K562 (cell line): ENCODE results near the gene MAGIX. TPM values are rescaled to one million over a fixed set of nuclear protein-coding genes. Genes with fewer than 3 reads are reported as not detected.

Experiments used
- ESRRB ChIP-seq: fragments of 250-450 bp; sonication (Bioruptor Pico); IDR thresholded peaks from 2 replicates; pipeline ENCODE4 v1.5.0; 2020; ENCODE audit warnings: mild to moderate bottlenecking, moderate library complexity, borderline replicate concordance
- EZH2 ChIP-seq: IDR thresholded peaks from 2 replicates; pipeline ENCODE4 v1.6.1; 2012; ENCODE audit warnings: low read depth, mild to moderate bottlenecking, inconsistent platforms, low read length, borderline replicate concordance
- GTF2E2 ChIP-seq: fragments of 200-800 bp; sonication (Bioruptor generic); IDR thresholded peaks from 2 replicates; pipeline ENCODE4 v1.6.1; 2016; ENCODE audit warnings: missing genetic modification characterization, missing compliant biosample characterization
- PML ChIP-seq: IDR thresholded peaks from 2 replicates; pipeline ENCODE4 v1.6.1; 2012; ENCODE audit warnings: low read length, inconsistent platforms
- SMAD1 ChIP-seq: fragments of 150-350 bp; IDR thresholded peaks from 2 replicates; pipeline ENCODE4 v1.6.1; 2014; ENCODE audit warnings: low read length, low read depth; ENCODE audit not compliant: partially characterized antibody
- SREBF1 ChIP-seq: fragments of 150-350 bp; IDR thresholded peaks from 2 replicates; pipeline ENCODE4 v1.6.1; 2014; ENCODE audit warnings: antibody characterized with exemption, low read depth, low read length, borderline replicate concordance
- SRSF9 ChIP-seq: fragments of 200-400 bp; formaldehyde crosslinking; IDR thresholded peaks from 2 replicates; pipeline ENCODE4 v1.6.1; 2017; ENCODE audit warnings: low read depth, low read length, borderline replicate concordance
- WHSC1 ChIP-seq: IDR thresholded peaks from one replicate; pipeline ENCODE4 v1.6.1; 2012; ENCODE audit warnings: low read length, control low read depth, inconsistent platforms
- ZNF133 ChIP-seq: fragments of 250-450 bp; sonication (Bioruptor Pico); IDR thresholded peaks from 2 replicates; pipeline ENCODE4 v1.4.0; 2020; ENCODE audit warnings: mild to moderate bottlenecking
- ZNF197 ChIP-seq: fragments of 200-800 bp; sonication (Bioruptor generic); IDR thresholded peaks from 2 replicates; pipeline ENCODE4 v1.6.1; 2016; ENCODE audit warnings: low read depth, missing genetic modification characterization, missing compliant biosample characterization
- ZNF282 ChIP-seq: sonication (generic); formaldehyde crosslinking; IDR thresholded peaks from 2 replicates; pipeline ENCODE4 v1.8.1; 2023; ENCODE audit warnings: missing genetic modification reagents
- ZNF764 ChIP-seq: fragments of 250-450 bp; sonication (Bioruptor Pico); IDR thresholded peaks from 2 replicates; pipeline ENCODE4 v1.4.0; 2020; ENCODE audit warnings: low read depth, mild to moderate bottlenecking, moderate library complexity
- ZNF778 ChIP-seq: fragments of 450-650 bp; formaldehyde crosslinking; IDR thresholded peaks from 2 replicates; pipeline ENCODE4 v1.4.0; 2020; ENCODE audit warnings: mild to moderate bottlenecking, moderate library complexity
- polyA plus RNA-seq, 8 experiments: library from polyadenylated mRNA; depleted of rRNA in 4 of 8; stranded (reverse) in 5 of 8; unstranded in 3 of 8; fragments of >200 nt; fragmentation: Nextera tagmentation in 2 of 8; fragmentation: Illumina TruSeq in 1 of 8; extraction: Ambion mirVana in 2 of 8; extraction: Trizol in 1 of 8; gene quantifications; 2 replicates each; pipeline versions ENCODE4 v1.2.1 to v1.2.3, GENCODE V29; 2011 to 2014; ENCODE audit warnings: inconsistent platforms in 1 of 8, missing spikeins in 1 of 8
- total RNA-seq, 7 experiments: library from RNA; depleted of rRNA in 6 of 7; stranded (reverse); fragments of >200 nt in 6 of 7; fragmentation: Illumina TruSeq in 2 of 7; extraction: Trizol in 2 of 7; gene quantifications; 2 replicates each; pipeline versions ENCODE4 v1.2.1 to v1.2.3, GENCODE V29; 2011 to 2021; ENCODE audit warnings: low replicate concordance in 1 of 7
- TF ChIP-seq, protein P1 (sequence below): sonication (generic); formaldehyde crosslinking; IDR thresholded peaks from 2 replicates; pipeline ENCODE4 v1.8.0; 2022; ENCODE audit warnings: mild to moderate bottlenecking, missing genetic modification reagents, borderline replicate concordance
- TF ChIP-seq, protein P2 (sequence below): fragments of 450-650 bp; IDR thresholded peaks from 2 replicates; pipeline ENCODE4 v1.6.1; 2017; ENCODE audit warnings: antibody characterized with exemption, mild to moderate bottlenecking
- TF ChIP-seq, protein P3 (sequence below), 2 experiments: fragments of 450-650 bp in 1 of 2; sonication (generic) in 1 of 2; formaldehyde crosslinking; conservative IDR thresholded peaks; 2 replicates each; pipeline versions ENCODE4 v1.4.0 to v1.8.1; 2020 to 2022; ENCODE audit warnings: mild to moderate bottlenecking in 1 of 2, missing genetic modification reagents in 1 of 2
- TF ChIP-seq, protein P4 (sequence below): fragments of 450-650 bp; formaldehyde crosslinking; IDR thresholded peaks from 2 replicates; pipeline ENCODE4 v1.4.0; 2022; ENCODE audit warnings: mild to moderate bottlenecking, moderate library complexity
- TF ChIP-seq, protein P5 (sequence below): fragments of 450-650 bp; IDR thresholded peaks from 2 replicates; pipeline ENCODE4 v1.6.1; 2018; ENCODE audit warnings: mild to moderate bottlenecking, low read depth; ENCODE audit not compliant: partially characterized antibody

Gene MAGIX
- total and polyA plus RNA-seq, 9 of the 15 experiments (the other 6 are each of a cell fraction or from before 2014, with no cell fraction given) = 0.08 to 3.5 (median 0.47) TPM

DNA sequence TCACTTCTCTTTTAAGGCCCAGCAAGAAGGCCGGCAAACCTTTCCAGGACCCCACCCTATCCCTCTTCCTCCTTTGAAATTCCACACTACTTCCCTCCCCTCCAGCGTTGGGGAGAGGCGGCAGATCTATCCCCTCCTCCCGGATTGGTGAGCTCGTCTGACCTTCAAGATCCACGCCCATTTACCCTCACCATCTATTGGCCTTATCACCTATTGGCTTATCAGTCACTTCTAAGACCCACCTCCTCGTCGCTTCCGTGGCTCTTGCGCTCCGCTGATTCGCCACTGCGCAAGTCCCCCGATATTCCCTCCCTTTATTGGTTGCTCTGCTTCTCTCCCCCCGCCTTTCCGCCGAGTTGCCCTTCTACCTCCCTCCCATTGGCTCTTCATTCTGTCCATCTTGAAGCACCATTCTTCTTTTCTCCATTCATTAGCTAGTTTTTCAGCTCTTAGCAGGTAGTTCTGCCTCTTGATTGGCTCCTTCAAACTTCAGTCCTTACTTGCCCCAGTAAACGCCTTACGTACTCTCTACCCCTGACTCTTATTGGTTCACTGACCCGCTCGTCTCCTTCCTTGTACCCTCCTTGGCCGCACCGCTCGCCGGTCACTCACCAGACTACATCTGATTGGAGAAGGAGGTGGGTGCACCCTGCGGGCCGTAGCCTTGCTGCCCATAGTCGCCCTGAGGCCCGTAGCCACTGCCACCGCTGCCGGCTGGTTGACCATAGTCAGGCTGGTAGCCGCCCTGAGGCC is 28.4 kb downstream of the MAGIX start (continued):
- peak; percentile 60; the same call in 1 of the 2 replicates for TF ChIP-seq PML
- TF ChIP-seq, protein P1, sequence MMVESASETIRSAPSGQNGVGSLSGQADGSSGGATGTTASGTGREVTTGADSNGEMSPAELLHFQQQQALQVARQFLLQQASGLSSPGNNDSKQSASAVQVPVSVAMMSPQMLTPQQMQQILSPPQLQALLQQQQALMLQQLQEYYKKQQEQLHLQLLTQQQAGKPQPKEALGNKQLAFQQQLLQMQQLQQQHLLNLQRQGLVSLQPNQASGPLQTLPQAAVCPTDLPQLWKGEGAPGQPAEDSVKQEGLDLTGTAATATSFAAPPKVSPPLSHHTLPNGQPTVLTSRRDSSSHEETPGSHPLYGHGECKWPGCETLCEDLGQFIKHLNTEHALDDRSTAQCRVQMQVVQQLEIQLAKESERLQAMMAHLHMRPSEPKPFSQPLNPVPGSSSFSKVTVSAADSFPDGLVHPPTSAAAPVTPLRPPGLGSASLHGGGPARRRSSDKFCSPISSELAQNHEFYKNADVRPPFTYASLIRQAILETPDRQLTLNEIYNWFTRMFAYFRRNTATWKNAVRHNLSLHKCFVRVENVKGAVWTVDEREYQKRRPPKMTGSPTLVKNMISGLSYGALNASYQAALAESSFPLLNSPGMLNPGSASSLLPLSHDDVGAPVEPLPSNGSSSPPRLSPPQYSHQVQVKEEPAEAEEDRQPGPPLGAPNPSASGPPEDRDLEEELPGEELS (CRISPR knock-in tag) = 0 out of 2 replicates have a peak, but pooled peaks have one; percentile 56
- TF ChIP-seq, protein P2, sequence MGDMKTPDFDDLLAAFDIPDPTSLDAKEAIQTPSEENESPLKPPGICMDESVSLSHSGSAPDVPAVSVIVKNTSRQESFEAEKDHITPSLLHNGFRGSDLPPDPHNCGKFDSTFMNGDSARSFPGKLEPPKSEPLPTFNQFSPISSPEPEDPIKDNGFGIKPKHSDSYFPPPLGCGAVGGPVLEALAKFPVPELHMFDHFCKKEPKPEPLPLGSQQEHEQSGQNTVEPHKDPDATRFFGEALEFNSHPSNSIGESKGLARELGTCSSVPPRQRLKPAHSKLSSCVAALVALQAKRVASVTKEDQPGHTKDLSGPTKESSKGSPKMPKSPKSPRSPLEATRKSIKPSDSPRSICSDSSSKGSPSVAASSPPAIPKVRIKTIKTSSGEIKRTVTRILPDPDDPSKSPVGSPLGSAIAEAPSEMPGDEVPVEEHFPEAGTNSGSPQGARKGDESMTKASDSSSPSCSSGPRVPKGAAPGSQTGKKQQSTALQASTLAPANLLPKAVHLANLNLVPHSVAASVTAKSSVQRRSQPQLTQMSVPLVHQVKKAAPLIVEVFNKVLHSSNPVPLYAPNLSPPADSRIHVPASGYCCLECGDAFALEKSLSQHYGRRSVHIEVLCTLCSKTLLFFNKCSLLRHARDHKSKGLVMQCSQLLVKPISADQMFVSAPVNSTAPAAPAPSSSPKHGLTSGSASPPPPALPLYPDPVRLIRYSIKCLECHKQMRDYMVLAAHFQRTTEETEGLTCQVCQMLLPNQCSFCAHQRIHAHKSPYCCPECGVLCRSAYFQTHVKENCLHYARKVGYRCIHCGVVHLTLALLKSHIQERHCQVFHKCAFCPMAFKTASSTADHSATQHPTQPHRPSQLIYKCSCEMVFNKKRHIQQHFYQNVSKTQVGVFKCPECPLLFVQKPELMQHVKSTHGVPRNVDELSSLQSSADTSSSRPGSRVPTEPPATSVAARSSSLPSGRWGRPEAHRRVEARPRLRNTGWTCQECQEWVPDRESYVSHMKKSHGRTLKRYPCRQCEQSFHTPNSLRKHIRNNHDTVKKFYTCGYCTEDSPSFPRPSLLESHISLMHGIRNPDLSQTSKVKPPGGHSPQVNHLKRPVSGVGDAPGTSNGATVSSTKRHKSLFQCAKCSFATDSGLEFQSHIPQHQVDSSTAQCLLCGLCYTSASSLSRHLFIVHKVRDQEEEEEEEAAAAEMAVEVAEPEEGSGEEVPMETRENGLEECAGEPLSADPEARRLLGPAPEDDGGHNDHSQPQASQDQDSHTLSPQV = no peak
- no peak for TF ChIP-seq SMAD1
- no peak for TF ChIP-seq ZNF778 (CRISPR knock-in tag)
- no peak for TF ChIP-seq ZNF197 (CRISPR knock-in tag)
- no peak for TF ChIP-seq ZNF133 (CRISPR knock-in tag)
- TF ChIP-seq GTF2E2 (tag) = no peak
- TF ChIP-seq EZH2 = no peak
- TF ChIP-seq, protein P3, sequence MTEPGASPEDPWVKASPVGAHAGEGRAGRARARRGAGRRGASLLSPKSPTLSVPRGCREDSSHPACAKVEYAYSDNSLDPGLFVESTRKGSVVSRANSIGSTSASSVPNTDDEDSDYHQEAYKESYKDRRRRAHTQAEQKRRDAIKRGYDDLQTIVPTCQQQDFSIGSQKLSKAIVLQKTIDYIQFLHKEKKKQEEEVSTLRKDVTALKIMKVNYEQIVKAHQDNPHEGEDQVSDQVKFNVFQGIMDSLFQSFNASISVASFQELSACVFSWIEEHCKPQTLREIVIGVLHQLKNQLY (CRISPR knock-in tag; conservative IDR thresholded peaks at IDR 0.05) = no peak
- TF ChIP-seq SRSF9 = no peak
- no peak for TF ChIP-seq ESRRB (CRISPR knock-in tag)
- TF ChIP-seq WHSC1 = no peak
- TF ChIP-seq, protein P4, sequence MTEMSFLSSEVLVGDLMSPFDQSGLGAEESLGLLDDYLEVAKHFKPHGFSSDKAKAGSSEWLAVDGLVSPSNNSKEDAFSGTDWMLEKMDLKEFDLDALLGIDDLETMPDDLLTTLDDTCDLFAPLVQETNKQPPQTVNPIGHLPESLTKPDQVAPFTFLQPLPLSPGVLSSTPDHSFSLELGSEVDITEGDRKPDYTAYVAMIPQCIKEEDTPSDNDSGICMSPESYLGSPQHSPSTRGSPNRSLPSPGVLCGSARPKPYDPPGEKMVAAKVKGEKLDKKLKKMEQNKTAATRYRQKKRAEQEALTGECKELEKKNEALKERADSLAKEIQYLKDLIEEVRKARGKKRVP (CRISPR knock-in tag) = no peak
- TF ChIP-seq, protein P5, sequence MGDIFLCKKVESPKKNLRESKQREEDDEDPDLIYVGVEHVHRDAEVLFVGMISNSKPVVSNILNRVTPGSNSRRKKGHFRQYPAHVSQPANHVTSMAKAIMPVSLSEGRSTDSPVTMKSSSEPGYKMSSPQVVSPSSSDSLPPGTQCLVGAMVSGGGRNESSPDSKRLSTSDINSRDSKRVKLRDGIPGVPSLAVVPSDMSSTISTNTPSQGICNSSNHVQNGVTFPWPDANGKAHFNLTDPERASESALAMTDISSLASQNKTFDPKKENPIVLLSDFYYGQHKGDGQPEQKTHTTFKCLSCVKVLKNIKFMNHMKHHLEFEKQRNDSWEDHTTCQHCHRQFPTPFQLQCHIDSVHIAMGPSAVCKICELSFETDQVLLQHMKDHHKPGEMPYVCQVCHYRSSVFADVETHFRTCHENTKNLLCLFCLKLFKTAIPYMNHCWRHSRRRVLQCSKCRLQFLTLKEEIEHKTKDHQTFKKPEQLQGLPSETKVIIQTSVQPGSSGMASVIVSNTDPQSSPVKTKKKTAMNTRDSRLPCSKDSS = no peak
- no peak for TF ChIP-seq ZNF282 (CRISPR knock-in tag)
- no peak for TF ChIP-seq SREBF1
- TF ChIP-seq ZNF764 (CRISPR knock-in tag) = no peak
